K562 (cell line): ENCODE results near the gene SPAG4. TPM values are rescaled to one million over a fixed set of nuclear protein-coding genes. Genes with fewer than 3 reads are reported as not detected.

Source experiments
- EHMT2 ChIP-seq: fragments of 450-650 bp; IDR thresholded peaks from 2 replicates; pipeline ENCODE4 v1.6.1; 2018; ENCODE audit warnings: antibody characterized with exemption
- HES1 ChIP-seq: fragments of 450-650 bp; IDR thresholded peaks from 2 replicates; pipeline ENCODE4 v1.6.1; 2016; ENCODE audit warnings: low read depth, mild to moderate bottlenecking, moderate library complexity
- HSF4 ChIP-seq: fragments of 250-450 bp; sonication (Bioruptor Pico); IDR thresholded peaks from 2 replicates; pipeline ENCODE4 v2.1.2; 2022; ENCODE audit warnings: mild to moderate bottlenecking, moderate library complexity, borderline replicate concordance
- IFI16 ChIP-seq: fragments of 250-450 bp; sonication (Bioruptor Pico); IDR thresholded peaks from 2 replicates; pipeline ENCODE4 v2.1.2; 2022; ENCODE audit warnings: mild to moderate bottlenecking, inconsistent platforms
- KLF13 ChIP-seq: fragments of 450-650 bp; IDR thresholded peaks from 2 replicates; pipeline ENCODE4 v1.6.1; 2016; ENCODE audit warnings: missing genetic modification characterization, low read depth, mild to moderate bottlenecking, missing compliant biosample characterization, moderate library complexity, borderline replicate concordance
- MTA2 ChIP-seq: fragments of 450-650 bp; IDR thresholded peaks from 2 replicates; pipeline ENCODE4 v1.6.1; 2016; ENCODE audit warnings: low read depth
- MTA3 ChIP-seq: fragments of 450-650 bp; formaldehyde crosslinking; IDR thresholded peaks from 2 replicates; pipeline ENCODE4 v1.6.1; 2017; ENCODE audit warnings: mild to moderate bottlenecking, borderline replicate concordance
- PHF21A ChIP-seq: fragments of 450-650 bp; IDR thresholded peaks from 2 replicates; pipeline ENCODE4 v1.6.1; 2017; ENCODE audit warnings: low read depth, borderline replicate concordance
- SAFB2 ChIP-seq: fragments of 200-400 bp; formaldehyde crosslinking; IDR thresholded peaks from 2 replicates; pipeline ENCODE4 v1.6.1; 2018; ENCODE audit warnings: borderline replicate concordance, low read length, low read depth, moderate library complexity; ENCODE audit not compliant: severe bottlenecking
- STAG1 ChIP-seq: sonication (generic); formaldehyde crosslinking; IDR thresholded peaks from 2 replicates; pipeline ENCODE4 v1.5.0; 2020; ENCODE audit warnings: missing genetic modification reagents, borderline replicate concordance
- STAT5B ChIP-seq: fragments of 250-450 bp; sonication (Bioruptor Pico); IDR thresholded peaks from 2 replicates; pipeline ENCODE4 v1.8.0; 2021; ENCODE audit warnings: mild to moderate bottlenecking, inconsistent platforms
- ZNF23 ChIP-seq: fragments of 250-450 bp; sonication (Bioruptor Pico); IDR thresholded peaks from 2 replicates; pipeline ENCODE4 v1.4.0; 2020; ENCODE audit warnings: mild to moderate bottlenecking
- ZSCAN29 ChIP-seq: fragments of 450-650 bp; IDR thresholded peaks from 2 replicates; pipeline ENCODE4 v1.6.1; 2017
- polyA plus RNA-seq, 8 experiments: library from polyadenylated mRNA; depleted of rRNA in 4 of 8; stranded (reverse) in 5 of 8; unstranded in 3 of 8; fragments of >200 nt; fragmentation: Nextera tagmentation in 2 of 8; fragmentation: Illumina TruSeq in 1 of 8; extraction: Ambion mirVana in 2 of 8; extraction: Trizol in 1 of 8; gene quantifications; 2 replicates each; pipeline versions ENCODE4 v1.2.1 to v1.2.3, GENCODE V29; 2011 to 2014; ENCODE audit warnings: inconsistent platforms in 1 of 8, missing spikeins in 1 of 8
- total RNA-seq, 7 experiments: library from RNA; depleted of rRNA in 6 of 7; stranded (reverse); fragments of >200 nt in 6 of 7; fragmentation: Illumina TruSeq in 2 of 7; extraction: Trizol in 2 of 7; gene quantifications; 2 replicates each; pipeline versions ENCODE4 v1.2.1 to v1.2.3, GENCODE V29; 2011 to 2021; ENCODE audit warnings: low replicate concordance in 1 of 7
- TF ChIP-seq, protein P1 (sequence below): fragments of 450-650 bp; formaldehyde crosslinking; IDR thresholded peaks from 2 replicates; pipeline ENCODE4 v1.4.0; 2022; ENCODE audit warnings: missing genetic modification characterization
- TF ChIP-seq, protein P2 (sequence below), 2 experiments: fragments of 450-650 bp; conservative IDR thresholded peaks; 2 replicates each; pipeline ENCODE4 v1.6.1; 2017; ENCODE audit warnings: mild to moderate bottlenecking in 2 of 2, moderate library complexity in 2 of 2
- TF ChIP-seq, protein P3 (sequence below): fragments of 250-450 bp; sonication (Bioruptor Pico); IDR thresholded peaks from 2 replicates; pipeline ENCODE4 v1.5.0; 2022; ENCODE audit warnings: mild to moderate bottlenecking
- TF ChIP-seq, protein P4 (sequence below): fragments of 250-450 bp; sonication (Bioruptor Pico); IDR thresholded peaks from 2 replicates; pipeline ENCODE4 v1.8.0; 2021; ENCODE audit warnings: moderate library complexity, mild to moderate bottlenecking, inconsistent platforms
- TF ChIP-seq, protein P5 (sequence below): fragments of 150-350 bp; conservative IDR thresholded peaks from 2 replicates; pipeline ENCODE4 v1.6.1; 2014; ENCODE audit warnings: low read length

The SPAG4 gene
- total and polyA plus RNA-seq, 9 of the 15 experiments (the other 6 are each of a cell fraction or from before 2014, with no cell fraction given) = 1.6 to 11.4 (median 4.6) TPM

- TF ChIP-seq, protein P1, sequence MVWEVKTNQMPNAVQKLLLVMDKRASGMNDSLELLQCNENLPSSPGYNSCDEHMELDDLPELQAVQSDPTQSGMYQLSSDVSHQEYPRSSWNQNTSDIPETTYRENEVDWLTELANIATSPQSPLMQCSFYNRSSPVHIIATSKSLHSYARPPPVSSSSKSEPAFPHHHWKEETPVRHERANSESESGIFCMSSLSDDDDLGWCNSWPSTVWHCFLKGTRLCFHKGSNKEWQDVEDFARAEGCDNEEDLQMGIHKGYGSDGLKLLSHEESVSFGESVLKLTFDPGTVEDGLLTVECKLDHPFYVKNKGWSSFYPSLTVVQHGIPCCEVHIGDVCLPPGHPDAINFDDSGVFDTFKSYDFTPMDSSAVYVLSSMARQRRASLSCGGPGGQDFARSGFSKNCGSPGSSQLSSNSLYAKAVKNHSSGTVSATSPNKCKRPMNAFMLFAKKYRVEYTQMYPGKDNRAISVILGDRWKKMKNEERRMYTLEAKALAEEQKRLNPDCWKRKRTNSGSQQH (CRISPR knock-in tag) = no peak
- TF ChIP-seq MTA2 (no peak), PHF21A (peak; percentile 53; the same call in 1 of the 2 replicates), HES1 (peak; percentile 60; the same call in 1 of the 2 replicates), EHMT2 (no peak), IFI16 (CRISPR knock-in tag) (no peak), KLF13 (no peak), SAFB2 (no peak), MTA3 (peak; percentile 76; the same call in 1 of the 2 replicates), STAG1 (CRISPR knock-in tag) (peak; percentile 60), ZNF23 (CRISPR knock-in tag) (no peak), HSF4 (CRISPR knock-in tag) (no peak), STAT5B (CRISPR knock-in tag) (no peak), ZSCAN29 (no peak)
- TF ChIP-seq, protein P2, sequence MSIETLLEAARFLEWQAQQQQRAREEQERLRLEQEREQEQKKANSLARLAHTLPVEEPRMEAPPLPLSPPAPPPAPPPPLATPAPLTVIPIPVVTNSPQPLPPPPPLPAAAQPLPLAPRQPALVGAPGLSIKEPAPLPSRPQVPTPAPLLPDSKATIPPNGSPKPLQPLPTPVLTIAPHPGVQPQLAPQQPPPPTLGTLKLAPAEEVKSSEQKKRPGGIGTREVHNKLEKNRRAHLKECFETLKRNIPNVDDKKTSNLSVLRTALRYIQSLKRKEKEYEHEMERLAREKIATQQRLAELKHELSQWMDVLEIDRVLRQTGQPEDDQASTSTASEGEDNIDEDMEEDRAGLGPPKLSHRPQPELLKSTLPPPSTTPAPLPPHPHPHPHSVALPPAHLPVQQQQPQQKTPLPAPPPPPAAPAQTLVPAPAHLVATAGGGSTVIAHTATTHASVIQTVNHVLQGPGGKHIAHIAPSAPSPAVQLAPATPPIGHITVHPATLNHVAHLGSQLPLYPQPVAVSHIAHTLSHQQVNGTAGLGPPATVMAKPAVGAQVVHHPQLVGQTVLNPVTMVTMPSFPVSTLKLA (conservative IDR thresholded peaks at IDR 0.05) = peak in 1 of 2 experiments; percentile 74; a peak in 3 of 4 replicates
- TF ChIP-seq, protein P3, sequence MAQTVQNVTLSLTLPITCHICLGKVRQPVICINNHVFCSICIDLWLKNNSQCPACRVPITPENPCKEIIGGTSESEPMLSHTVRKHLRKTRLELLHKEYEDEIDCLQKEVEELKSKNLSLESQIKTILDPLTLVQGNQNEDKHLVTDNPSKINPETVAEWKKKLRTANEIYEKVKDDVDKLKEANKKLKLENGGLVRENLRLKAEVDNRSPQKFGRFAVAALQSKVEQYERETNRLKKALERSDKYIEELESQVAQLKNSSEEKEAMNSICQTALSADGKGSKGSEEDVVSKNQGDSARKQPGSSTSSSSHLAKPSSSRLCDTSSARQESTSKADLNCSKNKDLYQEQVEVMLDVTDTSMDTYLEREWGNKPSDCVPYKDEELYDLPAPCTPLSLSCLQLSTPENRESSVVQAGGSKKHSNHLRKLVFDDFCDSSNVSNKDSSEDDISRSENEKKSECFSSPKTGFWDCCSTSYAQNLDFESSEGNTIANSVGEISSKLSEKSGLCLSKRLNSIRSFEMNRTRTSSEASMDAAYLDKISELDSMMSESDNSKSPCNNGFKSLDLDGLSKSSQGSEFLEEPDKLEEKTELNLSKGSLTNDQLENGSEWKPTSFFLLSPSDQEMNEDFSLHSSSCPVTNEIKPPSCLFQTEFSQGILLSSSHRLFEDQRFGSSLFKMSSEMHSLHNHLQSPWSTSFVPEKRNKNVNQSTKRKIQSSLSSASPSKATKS = no peak
- TF ChIP-seq, protein P4, sequence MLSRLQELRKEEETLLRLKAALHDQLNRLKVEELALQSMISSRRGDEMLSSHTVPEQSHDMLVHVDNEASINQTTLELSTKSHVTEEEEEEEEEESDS = no peak
- TF ChIP-seq, protein P5, sequence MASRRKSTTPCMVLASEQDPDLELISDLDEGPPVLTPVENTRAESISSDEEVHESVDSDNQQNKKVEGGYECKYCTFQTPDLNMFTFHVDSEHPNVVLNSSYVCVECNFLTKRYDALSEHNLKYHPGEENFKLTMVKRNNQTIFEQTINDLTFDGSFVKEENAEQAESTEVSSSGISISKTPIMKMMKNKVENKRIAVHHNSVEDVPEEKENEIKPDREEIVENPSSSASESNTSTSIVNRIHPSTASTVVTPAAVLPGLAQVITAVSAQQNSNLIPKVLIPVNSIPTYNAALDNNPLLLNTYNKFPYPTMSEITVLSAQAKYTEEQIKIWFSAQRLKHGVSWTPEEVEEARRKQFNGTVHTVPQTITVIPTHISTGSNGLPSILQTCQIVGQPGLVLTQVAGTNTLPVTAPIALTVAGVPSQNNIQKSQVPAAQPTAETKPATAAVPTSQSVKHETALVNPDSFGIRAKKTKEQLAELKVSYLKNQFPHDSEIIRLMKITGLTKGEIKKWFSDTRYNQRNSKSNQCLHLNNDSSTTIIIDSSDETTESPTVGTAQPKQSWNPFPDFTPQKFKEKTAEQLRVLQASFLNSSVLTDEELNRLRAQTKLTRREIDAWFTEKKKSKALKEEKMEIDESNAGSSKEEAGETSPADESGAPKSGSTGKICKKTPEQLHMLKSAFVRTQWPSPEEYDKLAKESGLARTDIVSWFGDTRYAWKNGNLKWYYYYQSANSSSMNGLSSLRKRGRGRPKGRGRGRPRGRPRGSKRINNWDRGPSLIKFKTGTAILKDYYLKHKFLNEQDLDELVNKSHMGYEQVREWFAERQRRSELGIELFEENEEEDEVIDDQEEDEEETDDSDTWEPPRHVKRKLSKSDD = no peak
Measured at GRCh38 chr20:35600993-35601973, 14.3 kb upstream of the SPAG4 start (continued).
